ENCODE results near the gene HAVCR1. TPM values are rescaled to one million over a fixed set of nuclear protein-coding genes. Genes with fewer than 3 reads are reported as not detected.

The HAVCR1 gene
- total RNA-seq, 1 experiment from 2014 or later = 5.8 TPM

DNA sequence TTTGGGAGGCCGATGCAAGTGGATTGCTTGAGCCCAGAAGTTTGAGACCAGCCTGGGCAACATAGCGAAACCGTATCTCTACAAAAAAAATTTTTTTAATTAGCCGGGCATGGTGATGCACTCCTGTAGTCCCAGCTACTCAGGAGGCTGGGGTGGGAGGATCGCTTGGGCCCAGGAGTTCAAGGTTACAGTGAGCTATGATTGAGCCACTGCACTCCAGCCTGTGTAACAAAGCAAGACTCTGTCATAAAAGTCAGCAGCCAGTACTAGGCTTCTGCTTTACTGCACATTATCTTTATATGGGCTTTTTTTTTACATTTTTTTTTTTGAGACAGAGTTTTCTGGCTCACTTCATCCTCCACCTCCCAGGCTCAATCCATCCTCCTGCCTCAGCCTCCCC, 9.4 kb upstream of the HAVCR1 start:
- no peaks in the 10 kb centered on the region for H3K27me3 Mint-ChIP-seq (ENCODE audit: unreplicated experiment)

DNA sequence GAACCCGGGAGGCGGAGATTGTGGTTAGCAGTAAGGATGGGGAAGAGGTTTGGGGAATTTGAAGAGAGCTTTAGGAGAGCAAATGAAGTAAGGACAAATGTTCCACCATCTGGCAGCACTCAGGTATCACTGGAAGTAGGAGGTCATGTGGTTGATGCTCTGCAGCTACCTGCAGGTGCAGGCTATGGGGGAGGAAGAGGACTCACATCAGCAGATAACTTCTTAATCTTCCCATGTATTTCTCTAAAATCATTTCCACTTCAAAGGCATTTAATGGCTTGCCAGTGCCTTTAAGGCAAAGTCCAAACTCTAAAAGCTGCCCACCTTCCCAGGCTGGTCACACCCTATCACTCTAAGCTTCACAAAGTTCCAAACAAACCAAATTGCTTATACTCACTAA, 8.1 kb upstream of the HAVCR1 start:
- no peak for DNase-seq
- H3K4me1 Mint-ChIP-seq (ENCODE audit: low read depth, unreplicated experiment) = peaks cover 55% of the 10 kb centered on the region
- intact Hi-C loops (cut with micrococcal nuclease; ENCODE audit: unreplicated experiment) = no loop called here
- no peaks in the 10 kb centered on the region for H3K27me3 Mint-ChIP-seq (ENCODE audit: unreplicated experiment)
- no peaks in the 10 kb centered on the region for H3K9me3 Mint-ChIP-seq (ENCODE audit: low read depth, unreplicated experiment)
- H3K36me3 Mint-ChIP-seq (ENCODE audit: insufficient read depth, unreplicated experiment) = peaks cover 6% of the 10 kb centered on the region
- no peak overlapping the region for H3K4me3 Mint-ChIP-seq (ENCODE audit: low read depth, unreplicated experiment)
- TF ChIP-seq, protein P1, sequence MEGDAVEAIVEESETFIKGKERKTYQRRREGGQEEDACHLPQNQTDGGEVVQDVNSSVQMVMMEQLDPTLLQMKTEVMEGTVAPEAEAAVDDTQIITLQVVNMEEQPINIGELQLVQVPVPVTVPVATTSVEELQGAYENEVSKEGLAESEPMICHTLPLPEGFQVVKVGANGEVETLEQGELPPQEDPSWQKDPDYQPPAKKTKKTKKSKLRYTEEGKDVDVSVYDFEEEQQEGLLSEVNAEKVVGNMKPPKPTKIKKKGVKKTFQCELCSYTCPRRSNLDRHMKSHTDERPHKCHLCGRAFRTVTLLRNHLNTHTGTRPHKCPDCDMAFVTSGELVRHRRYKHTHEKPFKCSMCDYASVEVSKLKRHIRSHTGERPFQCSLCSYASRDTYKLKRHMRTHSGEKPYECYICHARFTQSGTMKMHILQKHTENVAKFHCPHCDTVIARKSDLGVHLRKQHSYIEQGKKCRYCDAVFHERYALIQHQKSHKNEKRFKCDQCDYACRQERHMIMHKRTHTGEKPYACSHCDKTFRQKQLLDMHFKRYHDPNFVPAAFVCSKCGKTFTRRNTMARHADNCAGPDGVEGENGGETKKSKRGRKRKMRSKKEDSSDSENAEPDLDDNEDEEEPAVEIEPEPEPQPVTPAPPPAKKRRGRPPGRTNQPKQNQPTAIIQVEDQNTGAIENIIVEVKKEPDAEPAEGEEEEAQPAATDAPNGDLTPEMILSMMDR (IDR thresholded peaks at IDR 0.05; ENCODE audit: unreplicated experiment) = no peak
- no peak overlapping the region for H3K27ac Mint-ChIP-seq (ENCODE audit: unreplicated experiment)
- no TSS peak for BruUV-seq (replicated peaks)
- CTCF ChIA-PET = interaction anchor here (1.4 kb wide), 1 partner anchor 17 kb away, joined by 3 read pairs; no protein-coding TSS in a partner anchor

More for the DNA sequence above, 9.4 kb upstream of the HAVCR1 start:
- TF ChIP-seq, protein P1 (IDR thresholded peaks at IDR 0.05; ENCODE audit: unreplicated experiment) = no peak
- no TSS peak for BruUV-seq (replicated peaks)
- DNase-seq = no peak
- Mint-ChIP-seq H3K9me3 (ENCODE audit: low read depth, unreplicated experiment) (no peaks in the 10 kb centered on the region), H3K4me3 (ENCODE audit: low read depth, unreplicated experiment) (no peak overlapping the region), H3K36me3 (ENCODE audit: insufficient read depth, unreplicated experiment) (peaks cover 8% of the 10 kb centered on the region), H3K4me1 (ENCODE audit: low read depth, unreplicated experiment) (peaks cover 57% of the 10 kb centered on the region), H3K27ac (ENCODE audit: unreplicated experiment) (peak overlapping the region; percentile 40)
- CTCF ChIA-PET = interaction anchor here (0.6 kb wide), 1 partner anchor 93 kb away, joined by 9 read pairs; no protein-coding TSS in a partner anchor
- intact Hi-C loops (cut with micrococcal nuclease; ENCODE audit: unreplicated experiment) = no loop called here

DNA sequence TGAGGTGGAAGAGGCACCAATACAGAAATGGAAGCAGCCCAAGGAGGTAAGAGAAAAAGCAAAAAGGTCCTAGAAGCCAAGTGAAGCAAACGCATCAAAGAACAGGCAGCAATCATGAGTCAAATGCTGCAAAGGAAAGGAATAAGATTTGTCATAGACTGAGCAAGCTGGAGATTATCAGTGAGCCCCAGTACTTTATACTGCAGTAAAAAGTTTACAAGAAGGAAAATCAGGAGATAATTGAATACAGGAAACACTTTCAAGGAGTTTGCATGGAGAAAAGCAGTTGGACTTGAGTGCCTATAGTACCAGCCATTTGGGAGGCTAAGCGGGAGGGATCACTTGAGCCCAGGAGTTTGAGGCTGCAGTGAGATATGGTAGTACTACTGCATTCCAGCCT, 7.2 kb upstream of the HAVCR1 start:
- H3K9me3 Mint-ChIP-seq (ENCODE audit: low read depth, unreplicated experiment) = no peaks in the 10 kb centered on the region
- H3K27ac Mint-ChIP-seq (ENCODE audit: unreplicated experiment) = no peak overlapping the region

DNA sequence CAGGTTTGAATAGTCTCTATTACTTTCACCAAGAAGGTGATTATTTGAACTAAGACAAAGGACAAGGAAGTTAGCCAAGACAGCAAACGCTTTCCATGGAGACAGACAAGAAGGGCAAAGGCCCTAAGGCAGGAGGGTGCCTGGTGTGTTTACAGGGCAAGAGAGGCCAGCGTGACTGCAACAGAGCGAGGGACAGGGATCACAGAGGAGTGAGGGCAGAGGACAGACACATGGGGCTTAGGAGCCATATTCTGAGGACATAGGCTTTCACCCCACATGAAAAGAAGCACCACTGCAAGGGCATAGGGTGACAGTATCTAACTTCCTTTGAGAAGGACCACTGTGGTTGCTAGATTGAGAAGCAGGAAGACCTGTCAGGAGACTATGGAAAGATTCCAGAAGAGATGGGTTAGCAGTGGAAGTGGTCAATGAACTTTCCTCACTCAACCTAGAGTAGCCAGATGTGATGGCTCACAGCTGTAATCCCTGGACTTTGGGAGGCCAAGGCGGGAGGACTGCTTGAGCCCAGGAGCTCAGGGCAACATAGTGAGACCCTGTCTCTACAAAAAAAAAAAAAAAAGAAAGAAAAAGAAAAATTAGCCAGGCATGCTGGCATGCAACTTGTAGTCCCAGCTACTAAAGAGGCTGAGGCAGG, 5.0 kb upstream of the HAVCR1 start:
- Mint-ChIP-seq H3K9me3 (ENCODE audit: low read depth, unreplicated experiment) (no peaks in the 10 kb centered on the region), H3K4me3 (ENCODE audit: low read depth, unreplicated experiment) (no peak overlapping the region), H3K27me3 (ENCODE audit: unreplicated experiment) (no peaks in the 10 kb centered on the region), H3K27ac (ENCODE audit: unreplicated experiment) (peak overlapping the region; percentile 51), H3K36me3 (ENCODE audit: insufficient read depth, unreplicated experiment) (peaks cover 11% of the 10 kb centered on the region), H3K4me1 (ENCODE audit: low read depth, unreplicated experiment) (peaks cover 69% of the 10 kb centered on the region)
- TF ChIP-seq, protein P1 (IDR thresholded peaks at IDR 0.05; ENCODE audit: unreplicated experiment) = no peak
- BruUV-seq (replicated peaks) = no TSS peak
- peak; percentile 32 for DNase-seq
- CTCF ChIA-PET = interaction anchor here (0.7 kb wide), 1 partner anchor 40 kb away, joined by 3 read pairs; no protein-coding TSS in a partner anchor
- intact Hi-C loops (cut with micrococcal nuclease; ENCODE audit: unreplicated experiment) = no loop called here

More for the DNA sequence above, 7.2 kb upstream of the HAVCR1 start:
- intact Hi-C loops (cut with micrococcal nuclease; ENCODE audit: unreplicated experiment) = no loop called here
- H3K4me1 Mint-ChIP-seq (ENCODE audit: low read depth, unreplicated experiment) = peaks cover 61% of the 10 kb centered on the region
- H3K4me3 Mint-ChIP-seq (ENCODE audit: low read depth, unreplicated experiment) = no peak overlapping the region
- no TSS peak for BruUV-seq (replicated peaks)
- DNase-seq = no peak
- CTCF ChIA-PET = no interaction called here
- peaks cover 6% of the 10 kb centered on the region for H3K36me3 Mint-ChIP-seq (ENCODE audit: insufficient read depth, unreplicated experiment)
- TF ChIP-seq, protein P1 (IDR thresholded peaks at IDR 0.05; ENCODE audit: unreplicated experiment) = no peak
- no peaks in the 10 kb centered on the region for H3K27me3 Mint-ChIP-seq (ENCODE audit: unreplicated experiment)

Data from Calu3 (cell line).